ENCODE data around the gene HMCN1. TPM values are rescaled to one million over a fixed set of nuclear protein-coding genes. Genes with fewer than 3 reads are reported as not detected.

HMCN1 gene
- total RNA-seq, 5 donors from 2014 or later (not counting 1 experiment from before 2014, with no cell fraction given) = 0.05 to 0.23 (median 0.16) TPM

GRCh38 chr1:185732951-185733350, 1.2 kb upstream of the HMCN1 start:
- H3K27me3 Mint-ChIP-seq = peaks cover 54 to 61% of the 10 kb centered on the region in 2 donors
- 100% methylated on average over 1 of the region's 5 CpGs for WGBS (ENCODE audit: insufficient coverage)
- peaks cover 4 to 11% of the 10 kb centered on the region in 2 experiments for H3K4me1 ChIP-seq (ENCODE audit: control insufficient read depth in 1 of 2, extremely low read depth in 1 of 2, insufficient read depth in 2 of 2, low read length in 2 of 2)
- H3K9me3 Mint-ChIP-seq = peaks cover 4 to 22% (median 19%) of the 10 kb centered on the region in 3 donors
- no peak overlapping the region for H3K27ac ChIP-seq (ENCODE audit: low read length)
- CTCF ChIA-PET = no interaction called here
- no peak for DNase-seq
- peaks cover 16 to 20% (median 17%) of the 10 kb centered on the region in 3 donors for H3K4me1 Mint-ChIP-seq
- no peaks in the 10 kb centered on the region for H3K36me3 ChIP-seq (ENCODE audit: control insufficient read depth in 2 of 2, extremely low read depth in 1 of 2, insufficient read depth in 1 of 2, low read length in 1 of 2)
- H3K27ac Mint-ChIP-seq = peak overlapping the region in 1 of 2 donors; percentile 12
- H3K4me3 ChIP-seq (ENCODE audit: control insufficient read depth in 1 of 2, extremely low read depth in 1 of 2, low read length in 1 of 2) = no peak overlapping the region
- H3K36me3 Mint-ChIP-seq = peaks cover 4% of the 10 kb centered on the region
- no peaks in the 10 kb centered on the region for H3K9me3 ChIP-seq
- H3K27me3 ChIP-seq (replicated peaks in 1 of 2; ENCODE audit: control insufficient read depth in 2 of 2, extremely low read depth in 1 of 2, insufficient read depth in 2 of 2, low read length in 1 of 2) = peaks cover 4 to 19% of the 10 kb centered on the region in 2 experiments
- peak overlapping the region in 1 of 3 donors; percentile 76 for H3K4me3 Mint-ChIP-seq
- ATAC-seq (replicated peaks in 1 of 4) = no peak
- POLR2A ChIA-PET = no interaction called here

- H3K9me3 ChIP-seq = no peaks in the 10 kb centered on the region
- H3K4me3 Mint-ChIP-seq = peak overlapping the region; percentile 58 to 76 (median 58)
- WGBS (ENCODE audit: insufficient coverage) = 73% methylated on average over 4 of the region's 10 CpGs
- DNase-seq (no peak), ATAC-seq (replicated peaks in 1 of 4) (no peak)
- H3K4me1 ChIP-seq (ENCODE audit: control insufficient read depth in 1 of 2, extremely low read depth in 1 of 2, insufficient read depth in 2 of 2, low read length in 2 of 2) = peaks cover 4 to 11% of the 10 kb centered on the region in 2 experiments
- peaks cover 12 to 24% (median 18%) of the 10 kb centered on the region in 3 donors for H3K9me3 Mint-ChIP-seq
- ChIA-PET POLR2A (no interaction called here), CTCF (no interaction called here)
- H3K27ac ChIP-seq (ENCODE audit: low read length) = no peak overlapping the region
- peaks cover 54 to 70% of the 10 kb centered on the region in 2 donors for H3K27me3 Mint-ChIP-seq
- no peak overlapping the region for H3K4me3 ChIP-seq (ENCODE audit: control insufficient read depth in 1 of 2, extremely low read depth in 1 of 2, low read length in 1 of 2)
- H3K4me1 Mint-ChIP-seq = peaks cover 16 to 20% (median 17%) of the 10 kb centered on the region in 3 donors
- H3K36me3 ChIP-seq (ENCODE audit: control insufficient read depth in 2 of 2, extremely low read depth in 1 of 2, insufficient read depth in 1 of 2, low read length in 1 of 2) = no peaks in the 10 kb centered on the region
- H3K27me3 ChIP-seq (replicated peaks in 1 of 2; ENCODE audit: control insufficient read depth in 2 of 2, extremely low read depth in 1 of 2, insufficient read depth in 2 of 2, low read length in 1 of 2) = peaks cover 4 to 19% of the 10 kb centered on the region in 2 experiments
- peaks cover 4% of the 10 kb centered on the region for H3K36me3 Mint-ChIP-seq
- no peak overlapping the region for H3K27ac Mint-ChIP-seq
Observed at GRCh38 chr1:185734929-185735700, 924 bp downstream of the HMCN1 start.

- ChIA-PET CTCF (no interaction called here), POLR2A (no interaction called here)
- whole genome bisulfite sequencing (ENCODE audit: insufficient coverage) = no CpG with 5 or more reads among the region's 3 CpGs
- DNase-seq (no peak), ATAC-seq (replicated peaks in 1 of 4) (no peak)
- no peak overlapping the region for H3K27ac Mint-ChIP-seq
- H3K4me1 Mint-ChIP-seq = peaks cover 16 to 20% (median 17%) of the 10 kb centered on the region in 3 donors
- H3K9me3 Mint-ChIP-seq = peaks cover 13 to 22% (median 20%) of the 10 kb centered on the region in 3 donors
- peaks cover 3% of the 10 kb centered on the region for H3K36me3 Mint-ChIP-seq
- H3K4me3 Mint-ChIP-seq = no peak overlapping the region
- no peak overlapping the region for H3K4me3 ChIP-seq (ENCODE audit: control insufficient read depth in 1 of 2, extremely low read depth in 1 of 2, low read length in 1 of 2)
- H3K27ac ChIP-seq (ENCODE audit: low read length) = no peak overlapping the region
- H3K27me3 ChIP-seq (replicated peaks in 1 of 2; ENCODE audit: control insufficient read depth in 2 of 2, extremely low read depth in 1 of 2, insufficient read depth in 2 of 2, low read length in 1 of 2) = peaks cover 4 to 19% of the 10 kb centered on the region in 2 experiments
- H3K27me3 Mint-ChIP-seq = peaks cover 56 to 67% of the 10 kb centered on the region in 2 donors
- no peaks in the 10 kb centered on the region for H3K36me3 ChIP-seq (ENCODE audit: control insufficient read depth in 2 of 2, extremely low read depth in 1 of 2, insufficient read depth in 1 of 2, low read length in 1 of 2)
- no peaks in the 10 kb centered on the region for H3K9me3 ChIP-seq
- peaks cover 4 to 11% of the 10 kb centered on the region in 2 experiments for H3K4me1 ChIP-seq (ENCODE audit: control insufficient read depth in 1 of 2, extremely low read depth in 1 of 2, insufficient read depth in 2 of 2, low read length in 2 of 2)
Observed at GRCh38 chr1:185735701-185736064, 1.5 kb downstream of the HMCN1 start.

- Histone ChIP-seq H3K27ac (ENCODE audit: low read length) (no peak overlapping the region), H3K9me3 (no peaks in the 10 kb centered on the region), H3K36me3 (ENCODE audit: control insufficient read depth in 2 of 2, extremely low read depth in 1 of 2, insufficient read depth in 1 of 2, low read length in 1 of 2) (no peaks in the 10 kb centered on the region), H3K4me1 (ENCODE audit: control insufficient read depth in 1 of 2, extremely low read depth in 1 of 2, insufficient read depth in 2 of 2, low read length in 2 of 2) (no peaks in the 10 kb centered on the region), H3K4me3 (ENCODE audit: control insufficient read depth in 1 of 2, extremely low read depth in 1 of 2, low read length in 1 of 2) (no peak overlapping the region), H3K27me3 (replicated peaks in 1 of 2; ENCODE audit: control insufficient read depth in 2 of 2, extremely low read depth in 1 of 2, insufficient read depth in 2 of 2, low read length in 1 of 2) (peaks cover 2 to 6% of the 10 kb centered on the region in 2 experiments)
- ATAC-seq (replicated peaks in 1 of 4) (no peak), DNase-seq (no peak)
- ChIA-PET POLR2A (no interaction called here), CTCF (no interaction called here)
- H3K9me3 Mint-ChIP-seq = peaks cover 10 to 16% (median 12%) of the 10 kb centered on the region in 3 donors
- WGBS (ENCODE audit: insufficient coverage) = no CpG with 5 or more reads among the region's 2 CpGs
- H3K4me1 Mint-ChIP-seq = peaks cover 2 to 6% (median 4%) of the 10 kb centered on the region in 3 donors
- H3K36me3 Mint-ChIP-seq = no peaks in the 10 kb centered on the region
- peaks cover 35 to 36% of the 10 kb centered on the region in 2 donors for H3K27me3 Mint-ChIP-seq
- H3K27ac Mint-ChIP-seq = no peak overlapping the region
- no peak overlapping the region for H3K4me3 Mint-ChIP-seq
Observed at GRCh38 chr1:185739967-185740366, 5.8 kb downstream of the HMCN1 start.

- Mint-ChIP-seq H3K27ac (no peak overlapping the region), H3K4me1 (no peaks in the 10 kb centered on the region), H3K4me3 (no peak overlapping the region), H3K36me3 (no peaks in the 10 kb centered on the region), H3K27me3 (peaks cover 27 to 30% of the 10 kb centered on the region in 2 donors), H3K9me3 (peaks cover 10 to 16% (median 12%) of the 10 kb centered on the region in 3 donors)
- H3K36me3 ChIP-seq (ENCODE audit: control insufficient read depth in 2 of 2, extremely low read depth in 1 of 2, insufficient read depth in 1 of 2, low read length in 1 of 2) = no peaks in the 10 kb centered on the region
- ATAC-seq (replicated peaks in 1 of 4) (no peak), DNase-seq (no peak)
- H3K27ac ChIP-seq (ENCODE audit: low read length) = no peak overlapping the region
- POLR2A ChIA-PET = no interaction called here
- no peak overlapping the region for H3K4me3 ChIP-seq (ENCODE audit: control insufficient read depth in 1 of 2, extremely low read depth in 1 of 2, low read length in 1 of 2)
- CTCF ChIA-PET = no interaction called here
- no peaks in the 10 kb centered on the region for H3K9me3 ChIP-seq
- H3K4me1 ChIP-seq (ENCODE audit: control insufficient read depth in 1 of 2, extremely low read depth in 1 of 2, insufficient read depth in 2 of 2, low read length in 2 of 2) = no peaks in the 10 kb centered on the region
- WGBS (ENCODE audit: insufficient coverage) = 72% methylated on average over 2 of the region's 3 CpGs
- peaks cover 2 to 4% of the 10 kb centered on the region in 2 experiments for H3K27me3 ChIP-seq (replicated peaks in 1 of 2; ENCODE audit: control insufficient read depth in 2 of 2, extremely low read depth in 1 of 2, insufficient read depth in 2 of 2, low read length in 1 of 2)
Observed at GRCh38 chr1:185741551-185741950, 7.4 kb downstream of the HMCN1 start.

GRCh38 chr1:185742403-185742802, 8.2 kb downstream of the HMCN1 start:
- H3K4me1 ChIP-seq (ENCODE audit: control insufficient read depth in 1 of 2, extremely low read depth in 1 of 2, insufficient read depth in 2 of 2, low read length in 2 of 2) = no peaks in the 10 kb centered on the region
- ATAC-seq (replicated peaks in 1 of 4) = no peak

More at GRCh38 chr1:185742403-185742802, 8.2 kb downstream of the HMCN1 start:
- Mint-ChIP-seq H3K27me3 (peaks cover 23 to 30% of the 10 kb centered on the region in 2 donors), H3K9me3 (peaks cover 10 to 16% (median 12%) of the 10 kb centered on the region in 3 donors), H3K4me1 (no peaks in the 10 kb centered on the region), H3K4me3 (no peak overlapping the region), H3K36me3 (no peaks in the 10 kb centered on the region), H3K27ac (no peak overlapping the region)
- CTCF ChIA-PET = no interaction called here
- H3K4me3 ChIP-seq (ENCODE audit: control insufficient read depth in 1 of 2, extremely low read depth in 1 of 2, low read length in 1 of 2) = no peak overlapping the region
- no peak for DNase-seq
- POLR2A ChIA-PET = no interaction called here
- no peaks in the 10 kb centered on the region for H3K36me3 ChIP-seq (ENCODE audit: control insufficient read depth in 2 of 2, extremely low read depth in 1 of 2, insufficient read depth in 1 of 2, low read length in 1 of 2)
- no peaks in the 10 kb centered on the region for H3K9me3 ChIP-seq
- peaks cover 0 to 2% of the 10 kb centered on the region in 2 experiments for H3K27me3 ChIP-seq (replicated peaks in 1 of 2; ENCODE audit: control insufficient read depth in 2 of 2, extremely low read depth in 1 of 2, insufficient read depth in 2 of 2, low read length in 1 of 2)
- H3K27ac ChIP-seq (ENCODE audit: low read length) = no peak overlapping the region

All from T-cell (primary cell).